ENCODE data around the gene SENP7. TPM values are rescaled to one million over a fixed set of nuclear protein-coding genes. Genes with fewer than 3 reads are reported as not detected.
A peak's percentile ranks its signal among the peaks of the same experiment; 100 is the strongest.
"Not testable (repeated sequence)": the region's sequence is repeated elsewhere in the genome, so short reads cannot be mapped to it uniquely, and the experiment has no call there.

Gene SENP7, protein sequence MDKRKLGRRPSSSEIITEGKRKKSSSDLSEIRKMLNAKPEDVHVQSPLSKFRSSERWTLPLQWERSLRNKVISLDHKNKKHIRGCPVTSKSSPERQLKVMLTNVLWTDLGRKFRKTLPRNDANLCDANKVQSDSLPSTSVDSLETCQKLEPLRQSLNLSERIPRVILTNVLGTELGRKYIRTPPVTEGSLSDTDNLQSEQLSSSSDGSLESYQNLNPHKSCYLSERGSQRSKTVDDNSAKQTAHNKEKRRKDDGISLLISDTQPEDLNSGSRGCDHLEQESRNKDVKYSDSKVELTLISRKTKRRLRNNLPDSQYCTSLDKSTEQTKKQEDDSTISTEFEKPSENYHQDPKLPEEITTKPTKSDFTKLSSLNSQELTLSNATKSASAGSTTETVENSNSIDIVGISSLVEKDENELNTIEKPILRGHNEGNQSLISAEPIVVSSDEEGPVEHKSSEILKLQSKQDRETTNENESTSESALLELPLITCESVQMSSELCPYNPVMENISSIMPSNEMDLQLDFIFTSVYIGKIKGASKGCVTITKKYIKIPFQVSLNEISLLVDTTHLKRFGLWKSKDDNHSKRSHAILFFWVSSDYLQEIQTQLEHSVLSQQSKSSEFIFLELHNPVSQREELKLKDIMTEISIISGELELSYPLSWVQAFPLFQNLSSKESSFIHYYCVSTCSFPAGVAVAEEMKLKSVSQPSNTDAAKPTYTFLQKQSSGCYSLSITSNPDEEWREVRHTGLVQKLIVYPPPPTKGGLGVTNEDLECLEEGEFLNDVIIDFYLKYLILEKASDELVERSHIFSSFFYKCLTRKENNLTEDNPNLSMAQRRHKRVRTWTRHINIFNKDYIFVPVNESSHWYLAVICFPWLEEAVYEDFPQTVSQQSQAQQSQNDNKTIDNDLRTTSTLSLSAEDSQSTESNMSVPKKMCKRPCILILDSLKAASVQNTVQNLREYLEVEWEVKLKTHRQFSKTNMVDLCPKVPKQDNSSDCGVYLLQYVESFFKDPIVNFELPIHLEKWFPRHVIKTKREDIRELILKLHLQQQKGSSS
- polyA plus RNA-seq: 1 to 10 TPM; 4.2 to 6.4 TPM

DNA sequence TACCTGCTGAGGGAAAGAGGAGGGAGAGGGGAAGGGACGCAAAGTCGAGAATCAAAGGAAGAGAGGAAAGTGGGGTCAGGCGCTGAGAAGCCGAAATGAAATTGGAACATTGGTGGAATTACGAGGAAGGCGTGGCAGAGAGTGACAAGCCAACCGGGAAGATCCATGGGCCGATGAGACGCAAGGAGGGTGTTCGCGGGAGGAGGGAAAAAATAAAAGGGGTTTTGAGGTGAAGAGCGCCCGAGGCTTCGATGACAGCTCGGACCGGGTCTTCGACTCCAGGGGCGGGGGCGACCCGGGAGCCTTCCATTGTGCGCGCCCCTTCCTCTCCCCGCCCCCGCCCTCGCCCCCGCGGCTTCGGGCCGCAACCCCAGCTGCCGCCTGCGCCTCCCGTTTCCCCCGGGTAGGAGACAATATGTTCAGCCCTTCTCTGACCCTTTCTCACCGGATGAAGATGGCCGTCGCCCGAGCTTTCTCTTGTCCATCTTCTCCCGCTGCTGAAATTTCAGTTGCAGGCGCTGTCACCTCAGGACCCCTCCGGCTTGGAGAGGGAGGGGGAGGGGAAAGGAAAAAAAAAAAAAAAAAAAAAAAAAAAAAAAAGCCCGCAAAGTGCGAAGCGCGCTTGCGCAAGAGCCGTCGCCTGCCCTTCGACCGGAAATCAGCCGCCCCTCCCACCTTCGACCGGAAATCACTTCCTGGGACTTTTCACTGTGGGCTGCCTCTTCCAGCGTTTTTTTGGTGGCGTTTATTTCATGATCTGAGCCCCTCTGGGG, at the start of gene SENP7:
SENP7 (minus strand) TSS at position 567 of the 773 bp plus-strand sequence; CDS start at position 485, 82 bp downstream.
- Histone ChIP-seq H3K4me3 (ENCODE audit: low read depth in 1 of 2, low read length in 2 of 2) (peak within 1 kb of the TSS; percentile 69 to 98), H3K9me3 (ENCODE audit: control insufficient read depth in 2 of 2, insufficient read depth in 1 of 2, low read depth in 1 of 2, low read length in 1 of 2) (no peaks in the 10 kb centered on the region), H3K4me1 (ENCODE audit: control insufficient read depth in 2 of 2, insufficient read depth in 2 of 2, low read length in 1 of 2) (no peaks in the 10 kb centered on the region), H3K27me3 (ENCODE audit: control insufficient read depth in 1 of 2, insufficient read depth in 2 of 2, low read length in 2 of 2) (no peaks in the 10 kb centered on the region), H3K36me3 (ENCODE audit: control insufficient read depth in 2 of 2, insufficient read depth in 2 of 2, low read length in 1 of 2) (no peaks in the 10 kb centered on the region), H3K27ac (ENCODE audit: low read depth in 2 of 2, low read length in 1 of 2) (peak within 1 kb of the TSS; percentile 86 to 91)
- 0 to 1% methylated on average over 51 to 54 of the region's 54 CpGs for WGBS, 2 donors

DNA sequence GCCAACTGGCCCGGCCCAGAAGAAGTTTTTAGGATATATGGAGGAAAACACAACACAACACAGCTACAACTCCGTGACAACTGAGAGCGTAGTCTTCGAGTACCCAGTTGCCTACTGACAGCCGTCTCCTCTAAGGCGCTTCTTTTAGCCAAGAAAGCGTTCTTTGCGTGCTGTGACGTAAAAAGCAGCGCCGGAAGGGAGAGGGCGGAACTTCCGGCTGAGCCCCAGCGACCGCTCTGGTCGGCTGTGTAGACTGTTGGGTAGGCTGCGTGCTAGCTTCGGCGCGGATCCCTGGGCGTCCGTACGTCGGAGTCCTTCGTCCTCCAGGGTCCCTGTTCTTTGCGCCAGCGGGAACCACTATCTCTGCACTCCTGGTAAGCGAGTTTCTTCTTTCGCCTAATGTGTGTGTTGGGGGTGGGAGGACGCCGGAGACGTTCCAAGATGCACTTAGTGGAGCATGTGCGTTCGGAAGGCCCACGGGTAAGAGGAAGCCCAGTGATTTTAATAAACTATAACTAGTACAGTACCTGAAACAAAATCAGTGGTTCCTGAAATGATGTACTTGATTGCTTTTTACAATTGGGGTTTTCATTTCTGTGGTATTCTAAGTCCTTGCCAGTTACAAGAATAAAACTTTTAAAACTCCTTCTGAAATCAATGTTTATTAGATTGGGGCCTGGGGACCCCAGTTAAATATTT, 48.8 kb upstream of the SENP7 start, which contains the start of gene TRMT10C:
TRMT10C (plus strand) TSS at position 239 of the 699 bp plus-strand sequence. CDS start 2,914 bp downstream, outside the sequence.
- H3K4me1 ChIP-seq (ENCODE audit: control insufficient read depth in 2 of 2, insufficient read depth in 2 of 2, low read length in 1 of 2): no peaks in the 10 kb centered on the region
- no peaks in the 10 kb centered on the region for H3K27me3 ChIP-seq (ENCODE audit: control insufficient read depth in 1 of 2, insufficient read depth in 2 of 2, low read length in 2 of 2)
- H3K9me3 ChIP-seq (ENCODE audit: control insufficient read depth in 2 of 2, insufficient read depth in 1 of 2, low read depth in 1 of 2, low read length in 1 of 2): no peaks in the 10 kb centered on the region
- peak within 1 kb of the TSS; percentile 77 to 96 for H3K27ac ChIP-seq (ENCODE audit: low read depth in 2 of 2, low read length in 1 of 2)
- no peaks in the 10 kb centered on the region for H3K36me3 ChIP-seq (ENCODE audit: control insufficient read depth in 2 of 2, insufficient read depth in 2 of 2, low read length in 1 of 2)
- 0 to 1% methylated on average over 35 of the region's 35 CpGs for WGBS, 2 donors
- peak within 1 kb of the TSS; percentile 78 to 100 for H3K4me3 ChIP-seq (ENCODE audit: low read depth in 1 of 2, low read length in 2 of 2)

DNA sequence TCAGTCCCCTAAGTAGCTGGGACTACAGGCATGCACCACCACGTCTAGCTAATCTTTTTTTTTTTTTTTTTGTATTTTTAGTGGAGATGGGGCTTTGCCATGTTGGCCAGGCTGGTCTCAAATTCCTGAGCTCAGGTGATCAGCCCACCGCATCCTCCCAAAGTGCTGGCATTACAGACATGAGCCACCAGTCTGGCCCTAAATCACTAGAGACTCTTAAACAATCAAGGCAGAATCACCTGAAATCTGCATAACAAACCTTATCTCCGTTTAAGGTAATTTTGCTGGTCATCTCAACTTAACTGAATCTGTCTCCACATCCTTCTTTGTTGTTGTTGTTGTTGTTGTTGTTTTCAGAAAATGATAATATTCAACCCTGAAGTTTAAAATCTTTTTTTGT, 43.1 kb upstream of the SENP7 start:
- H3K4me3 ChIP-seq (ENCODE audit: low read depth in 1 of 2, low read length in 2 of 2): no peak overlapping the region
- no peaks in the 10 kb centered on the region for H3K36me3 ChIP-seq (ENCODE audit: control insufficient read depth in 2 of 2, insufficient read depth in 2 of 2, low read length in 1 of 2)
- no peak overlapping the region for H3K27ac ChIP-seq (ENCODE audit: low read depth in 2 of 2, low read length in 1 of 2)
- WGBS, 2 donors: 45 to 59% methylated on average over 3 of the region's 3 CpGs
- H3K9me3 ChIP-seq (ENCODE audit: control insufficient read depth in 2 of 2, insufficient read depth in 1 of 2, low read depth in 1 of 2, low read length in 1 of 2): no peaks in the 10 kb centered on the region
- no peaks in the 10 kb centered on the region for H3K4me1 ChIP-seq (ENCODE audit: control insufficient read depth in 2 of 2, insufficient read depth in 2 of 2, low read length in 1 of 2)
- H3K27me3 ChIP-seq (ENCODE audit: control insufficient read depth in 1 of 2, insufficient read depth in 2 of 2, low read length in 2 of 2): peaks cover 0 to 3% of the 10 kb centered on the region in 2 donors

DNA sequence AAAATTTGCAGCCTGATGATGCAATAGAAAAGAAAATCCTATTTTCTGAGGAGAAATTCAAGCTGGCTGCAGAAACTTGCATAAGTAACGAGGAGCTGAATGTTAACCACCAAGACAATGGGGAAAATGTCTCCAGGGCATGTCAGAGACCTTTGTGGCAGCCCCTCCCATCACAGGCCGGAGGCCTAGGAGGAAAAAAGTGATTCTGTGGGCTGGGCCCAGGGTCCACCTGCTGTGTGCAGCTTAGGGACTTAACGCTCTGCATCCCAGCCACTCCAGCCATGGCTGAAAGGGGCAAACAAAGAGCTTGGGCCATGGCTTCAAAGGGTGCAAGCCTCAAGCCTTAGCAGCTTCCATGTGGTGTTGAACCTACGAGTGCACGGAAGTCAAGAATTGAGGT, 40.4 kb upstream of the SENP7 start:
- not testable (repeated sequence) for H3K4me3 ChIP-seq (ENCODE audit: low read depth in 1 of 2, low read length in 2 of 2); H3K36me3 ChIP-seq (ENCODE audit: control insufficient read depth in 2 of 2, insufficient read depth in 2 of 2, low read length in 1 of 2); H3K27me3 ChIP-seq (ENCODE audit: control insufficient read depth in 1 of 2, insufficient read depth in 2 of 2, low read length in 2 of 2); H3K9me3 ChIP-seq (ENCODE audit: control insufficient read depth in 2 of 2, insufficient read depth in 1 of 2, low read depth in 1 of 2, low read length in 1 of 2); H3K4me1 ChIP-seq (ENCODE audit: control insufficient read depth in 2 of 2, insufficient read depth in 2 of 2, low read length in 1 of 2); H3K27ac ChIP-seq (ENCODE audit: low read depth in 2 of 2, low read length in 1 of 2)
- 82 to 85% methylated on average over 5 of the region's 5 CpGs for WGBS, 2 donors

DNA sequence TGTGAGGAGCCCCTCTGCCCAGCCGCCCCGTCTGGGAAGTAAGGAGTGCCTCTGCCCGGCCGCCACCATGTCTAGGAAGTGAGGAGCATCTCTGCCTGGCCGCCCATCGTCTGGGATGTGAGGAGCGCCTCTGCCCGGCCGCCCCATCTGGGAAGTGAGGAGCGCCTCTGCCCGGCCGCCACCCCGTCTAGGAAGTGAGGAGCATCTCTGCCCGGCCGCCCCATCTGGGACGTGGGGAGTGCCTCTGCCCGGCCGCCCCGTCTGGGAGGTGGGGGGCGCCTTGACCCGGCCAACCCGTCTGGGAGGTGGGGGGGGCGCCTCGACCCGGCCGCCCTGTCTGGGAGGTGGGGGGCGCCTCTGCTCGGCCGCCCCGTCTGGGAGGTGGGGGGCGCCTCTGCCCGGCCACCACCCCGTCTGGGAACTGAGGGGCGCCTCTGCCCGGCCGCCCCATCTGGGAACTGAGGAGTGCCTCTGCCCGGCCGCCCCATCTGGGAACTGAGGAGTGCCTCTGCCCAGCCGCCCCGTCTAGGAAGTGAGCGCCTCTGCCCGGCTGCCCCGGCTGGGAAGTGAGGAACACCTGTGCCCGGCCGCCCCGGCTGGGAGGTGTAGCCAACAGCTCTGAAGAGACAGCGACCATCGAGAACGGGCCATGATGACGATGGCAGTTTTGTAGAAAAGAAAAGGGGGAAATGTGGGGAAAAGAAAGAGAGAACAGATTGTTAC, 38.5 kb upstream of the SENP7 start:
- H3K4me1 ChIP-seq (ENCODE audit: control insufficient read depth in 2 of 2, insufficient read depth in 2 of 2, low read length in 1 of 2); H3K4me3 ChIP-seq (ENCODE audit: low read depth in 1 of 2, low read length in 2 of 2); H3K27me3 ChIP-seq (ENCODE audit: control insufficient read depth in 1 of 2, insufficient read depth in 2 of 2, low read length in 2 of 2); H3K9me3 ChIP-seq (ENCODE audit: control insufficient read depth in 2 of 2, insufficient read depth in 1 of 2, low read depth in 1 of 2, low read length in 1 of 2); H3K36me3 ChIP-seq (ENCODE audit: control insufficient read depth in 2 of 2, insufficient read depth in 2 of 2, low read length in 1 of 2); H3K27ac ChIP-seq (ENCODE audit: low read depth in 2 of 2, low read length in 1 of 2): not testable (repeated sequence)
- WGBS, 2 donors: 94 to 97% methylated on average over 49 to 50 of the region's 50 CpGs

DNA sequence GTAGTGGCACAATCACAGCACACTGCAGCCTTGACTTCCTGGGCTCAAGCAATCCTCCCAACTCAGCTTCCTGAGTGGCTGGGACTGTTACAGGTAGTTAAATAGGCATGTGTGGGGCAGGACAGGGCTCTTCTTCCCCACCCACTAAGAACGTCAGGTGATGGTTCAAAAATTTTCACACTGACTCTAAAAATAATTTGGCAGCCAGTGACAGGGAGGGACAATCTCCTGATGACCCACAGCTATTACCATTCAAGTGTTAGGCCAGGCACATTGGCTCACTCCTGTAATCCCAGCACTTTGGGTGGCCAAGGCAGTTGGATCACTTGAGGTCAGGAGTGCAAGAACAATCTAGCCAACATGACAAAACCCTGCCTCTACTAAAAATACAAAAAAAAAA, 36.5 kb upstream of the SENP7 start:
- no peaks in the 10 kb centered on the region for H3K9me3 ChIP-seq (ENCODE audit: control insufficient read depth in 2 of 2, insufficient read depth in 1 of 2, low read depth in 1 of 2, low read length in 1 of 2)
- 61% methylated on average over 1 of the region's 1 CpG for WGBS, 2 donors
- H3K4me1 ChIP-seq (ENCODE audit: control insufficient read depth in 2 of 2, insufficient read depth in 2 of 2, low read length in 1 of 2): no peaks in the 10 kb centered on the region
- no peak overlapping the region for H3K4me3 ChIP-seq (ENCODE audit: low read depth in 1 of 2, low read length in 2 of 2)
- H3K27ac ChIP-seq (ENCODE audit: low read depth in 2 of 2, low read length in 1 of 2): no peak overlapping the region
- H3K36me3 ChIP-seq (ENCODE audit: control insufficient read depth in 2 of 2, insufficient read depth in 2 of 2, low read length in 1 of 2): no peaks in the 10 kb centered on the region
- H3K27me3 ChIP-seq (ENCODE audit: control insufficient read depth in 1 of 2, insufficient read depth in 2 of 2, low read length in 2 of 2): no peaks in the 10 kb centered on the region

DNA sequence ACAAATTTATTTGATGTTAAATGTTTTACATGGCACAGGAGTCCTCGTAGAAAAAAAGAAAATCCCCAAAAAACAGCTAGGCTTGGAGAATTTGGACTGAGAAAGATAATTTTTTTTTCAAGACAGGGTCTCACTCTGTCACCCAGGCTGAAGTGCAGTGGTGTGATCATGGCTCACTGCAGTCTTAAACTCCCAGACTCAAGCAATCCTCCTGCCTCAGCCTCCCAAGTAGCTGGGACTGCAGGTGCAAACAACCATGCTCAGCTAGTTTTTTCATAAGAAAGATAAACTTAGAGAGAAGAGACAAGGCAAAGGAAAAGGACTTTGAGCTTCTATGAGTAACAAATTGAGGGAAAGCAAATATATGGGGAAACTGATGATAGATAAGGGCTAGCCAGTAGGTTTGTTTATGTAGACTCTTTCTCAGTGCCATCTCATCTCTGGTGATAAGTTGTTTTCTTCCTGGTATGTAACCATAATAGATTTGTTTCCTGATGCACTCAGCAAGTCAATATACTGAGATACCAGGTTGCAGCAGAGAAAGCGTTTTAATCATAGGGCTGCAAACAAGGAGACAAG, 35.6 kb upstream of the SENP7 start:
- no peaks in the 10 kb centered on the region for H3K9me3 ChIP-seq (ENCODE audit: control insufficient read depth in 2 of 2, insufficient read depth in 1 of 2, low read depth in 1 of 2, low read length in 1 of 2)
- H3K27ac ChIP-seq (ENCODE audit: low read depth in 2 of 2, low read length in 1 of 2): no peak overlapping the region
- no peaks in the 10 kb centered on the region for H3K36me3 ChIP-seq (ENCODE audit: control insufficient read depth in 2 of 2, insufficient read depth in 2 of 2, low read length in 1 of 2)
- H3K4me3 ChIP-seq (ENCODE audit: low read depth in 1 of 2, low read length in 2 of 2): no peak overlapping the region
- H3K4me1 ChIP-seq (ENCODE audit: control insufficient read depth in 2 of 2, insufficient read depth in 2 of 2, low read length in 1 of 2): no peaks in the 10 kb centered on the region
- H3K27me3 ChIP-seq (ENCODE audit: control insufficient read depth in 1 of 2, insufficient read depth in 2 of 2, low read length in 2 of 2): no peaks in the 10 kb centered on the region
- WGBS, 2 donors: 64 to 78% methylated on average over 2 of the region's 2 CpGs

DNA sequence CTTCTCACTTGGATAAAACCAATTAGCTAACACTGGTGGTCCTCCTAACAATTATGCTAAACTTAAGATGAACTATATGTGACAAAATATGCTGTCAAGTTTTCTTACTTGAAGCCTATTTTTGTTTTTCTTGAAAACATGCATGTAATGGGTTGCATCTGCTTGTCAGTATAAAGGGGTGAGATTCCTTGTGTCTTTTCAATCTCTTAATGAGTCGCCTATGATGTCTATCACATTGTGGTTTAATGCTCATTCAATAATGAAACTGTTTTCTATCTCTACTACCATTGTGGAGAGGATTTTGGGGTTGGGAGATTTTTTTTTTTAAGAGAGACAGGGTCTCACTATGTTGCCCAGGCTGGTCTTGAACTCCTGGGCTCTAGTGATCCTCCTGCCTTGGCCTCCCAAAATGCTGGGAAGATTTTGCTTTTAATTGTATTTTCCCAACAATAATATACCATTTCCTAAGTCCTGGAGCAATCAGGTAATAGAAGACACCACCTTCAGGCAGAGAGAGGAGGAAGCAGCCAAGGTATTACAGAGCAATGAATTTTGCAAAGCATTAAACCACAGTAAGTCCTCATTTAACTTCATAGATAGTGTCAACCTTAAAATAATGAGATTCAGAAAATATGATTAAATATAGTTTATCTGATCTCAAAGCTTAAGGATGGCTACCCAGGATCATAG, 31.3 kb upstream of the SENP7 start:
- no peaks in the 10 kb centered on the region for H3K9me3 ChIP-seq (ENCODE audit: control insufficient read depth in 2 of 2, insufficient read depth in 1 of 2, low read depth in 1 of 2, low read length in 1 of 2)
- WGBS, 2 donors: 51 to 78% methylated on average over 1 of the region's 1 CpG
- H3K4me1 ChIP-seq (ENCODE audit: control insufficient read depth in 2 of 2, insufficient read depth in 2 of 2, low read length in 1 of 2): no peaks in the 10 kb centered on the region
- H3K27me3 ChIP-seq (ENCODE audit: control insufficient read depth in 1 of 2, insufficient read depth in 2 of 2, low read length in 2 of 2): no peaks in the 10 kb centered on the region
- H3K27ac ChIP-seq (ENCODE audit: low read depth in 2 of 2, low read length in 1 of 2): no peak overlapping the region
- H3K4me3 ChIP-seq (ENCODE audit: low read depth in 1 of 2, low read length in 2 of 2): no peak overlapping the region
- H3K36me3 ChIP-seq (ENCODE audit: control insufficient read depth in 2 of 2, insufficient read depth in 2 of 2, low read length in 1 of 2): no peaks in the 10 kb centered on the region

Measured in esophagus (tissue), 2 donors.